ENCODE results near the gene SRM.
"Not testable (repeated sequence)": the region's sequence is repeated elsewhere in the genome, so short reads cannot be mapped to it uniquely, and the experiment has no call there.

Gene SRM

GRCh38 chr1:11063937-11064537 is 4.2 kb upstream of the SRM start:
- FAIRE-seq: not testable (repeated sequence)

DNA sequence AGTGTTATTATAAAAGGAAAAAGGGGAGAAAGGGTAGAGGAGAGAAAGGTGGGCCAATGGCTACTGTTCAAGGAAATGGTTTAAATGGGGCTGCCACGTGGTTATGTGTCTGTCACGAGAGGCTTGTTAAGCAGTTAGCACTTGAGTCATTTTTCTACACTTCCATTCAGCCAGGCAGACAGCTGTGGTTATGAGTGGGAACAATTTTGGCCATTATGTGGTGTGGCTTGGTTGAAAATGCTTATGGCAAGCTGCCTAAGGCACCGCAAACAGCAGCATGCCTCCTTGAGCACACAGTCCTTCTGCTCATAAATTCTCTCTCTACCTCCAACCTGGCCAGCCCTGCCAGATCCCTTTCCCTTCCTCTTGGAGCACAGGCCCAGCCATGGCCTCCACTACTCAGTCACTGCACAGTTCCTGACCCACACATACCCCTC is 3.2 kb upstream of the SRM start:
- FAIRE-seq: no peak

DNA sequence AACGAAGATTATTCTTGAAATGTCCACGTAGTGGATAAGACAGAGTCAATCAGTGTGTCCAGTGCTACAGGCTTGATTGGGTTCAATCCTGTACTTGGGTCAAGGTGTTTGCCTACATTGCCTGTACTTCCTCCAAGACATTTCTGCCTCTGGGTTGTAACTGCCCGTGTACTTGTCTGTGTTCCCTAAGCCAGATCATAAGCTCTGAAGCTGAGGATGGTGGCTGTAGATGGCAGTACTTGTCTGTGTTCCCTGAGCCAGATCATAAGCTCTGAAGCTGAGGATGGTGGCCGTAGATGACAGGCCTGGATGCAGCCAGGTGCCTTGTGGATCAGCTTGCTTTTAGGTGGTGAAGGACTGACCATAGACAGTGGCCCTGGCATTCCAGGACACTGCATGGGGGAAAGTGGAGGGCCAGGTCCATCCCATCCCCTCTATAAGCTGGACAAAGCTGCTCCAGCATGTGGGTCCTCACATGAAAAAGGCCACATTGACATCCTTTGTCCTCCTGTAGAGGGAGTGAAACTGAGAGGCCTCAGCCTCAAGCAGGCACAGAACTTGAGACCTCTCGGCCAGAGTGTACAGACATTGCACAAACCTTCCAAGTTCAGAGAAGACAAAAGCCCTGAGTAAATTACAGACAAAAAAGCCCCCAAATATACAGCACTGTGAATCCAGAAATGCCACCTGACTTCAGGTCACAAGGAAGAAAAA is 2.0 kb upstream of the SRM start:
- no peak for FAIRE-seq

- FAIRE-seq: no peak
These were observed 457 bp downstream of the SRM start for GRCh38 chr1:11059155-11059967.

- no peak for FAIRE-seq
These were observed 1.1 kb downstream of the SRM start for GRCh38 chr1:11058595-11059154.

DNA sequence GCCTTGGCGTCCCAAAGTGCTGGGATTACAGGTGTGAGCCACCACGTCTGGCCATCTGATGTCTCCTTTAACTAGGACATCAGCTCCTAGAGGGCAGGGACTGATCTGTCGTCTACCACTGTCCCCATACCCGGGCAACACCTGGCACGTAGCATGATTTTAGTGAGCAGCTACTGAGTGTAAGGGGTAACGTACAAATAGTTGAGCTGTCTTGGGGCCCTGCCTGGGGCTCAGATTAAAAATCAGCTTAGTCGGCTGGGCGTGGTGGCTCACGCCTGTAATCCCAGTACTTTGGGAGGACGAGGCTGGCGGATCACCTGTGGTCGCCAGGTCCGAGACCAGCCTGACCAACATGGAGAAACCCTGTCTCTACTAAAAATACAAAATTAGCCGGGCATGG is 1.8 kb downstream of the SRM start:
- FAIRE-seq: no peak

DNA sequence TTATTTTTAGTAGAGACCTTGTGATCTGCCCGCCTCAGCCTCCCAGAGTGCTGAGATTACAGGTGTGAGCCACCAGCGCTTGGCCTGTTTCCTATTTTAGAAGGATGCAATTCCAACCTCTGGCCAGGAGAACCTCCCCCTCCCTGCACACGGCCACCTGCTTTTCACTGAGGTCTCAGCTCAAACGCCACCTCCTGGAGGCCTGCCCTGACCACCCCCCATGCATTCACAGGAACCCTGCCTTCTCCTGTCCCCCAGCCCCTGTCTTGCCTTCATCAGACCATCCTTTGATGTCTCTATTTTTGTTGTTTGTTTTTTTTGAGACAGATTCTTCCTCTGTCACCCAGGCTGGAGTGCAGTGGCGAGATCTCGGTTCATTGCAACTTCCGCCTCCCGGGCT is 2.3 kb downstream of the SRM start:
- no peak for FAIRE-seq

- FAIRE-seq: no peak
These were observed 3.3 kb downstream of the SRM start for GRCh38 chr1:11056504-11056903.

DNA sequence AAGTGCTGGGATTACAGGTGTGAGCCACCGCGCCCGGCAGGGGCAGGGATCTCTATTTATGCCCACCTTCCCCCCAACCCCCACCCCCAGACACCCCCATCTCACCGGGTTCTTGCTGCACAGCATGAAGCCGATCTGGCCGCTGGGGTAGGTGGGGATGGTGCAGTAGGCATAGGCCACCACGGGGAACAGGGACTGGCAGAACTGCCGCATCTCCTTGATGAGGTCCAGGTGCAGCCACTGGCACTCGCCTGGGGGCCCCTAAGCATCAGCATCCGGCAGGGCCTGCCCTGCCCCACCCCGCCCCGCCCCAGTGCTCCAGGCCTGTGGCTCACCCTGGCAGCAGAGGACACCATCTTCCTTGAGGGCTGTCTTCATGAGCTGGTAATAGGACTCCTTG is 4.1 kb downstream of the SRM start:
- FAIRE-seq: no peak

- FAIRE-seq: no peak
These were observed 5.2 kb downstream of the SRM start for GRCh38 chr1:11054666-11055065.

- FAIRE-seq: no peak
These were observed 5.6 kb downstream of the SRM start for GRCh38 chr1:11054181-11054580.

- no peak for FAIRE-seq
These were observed 6.1 kb downstream of the SRM start for GRCh38 chr1:11053758-11054137.

DNA sequence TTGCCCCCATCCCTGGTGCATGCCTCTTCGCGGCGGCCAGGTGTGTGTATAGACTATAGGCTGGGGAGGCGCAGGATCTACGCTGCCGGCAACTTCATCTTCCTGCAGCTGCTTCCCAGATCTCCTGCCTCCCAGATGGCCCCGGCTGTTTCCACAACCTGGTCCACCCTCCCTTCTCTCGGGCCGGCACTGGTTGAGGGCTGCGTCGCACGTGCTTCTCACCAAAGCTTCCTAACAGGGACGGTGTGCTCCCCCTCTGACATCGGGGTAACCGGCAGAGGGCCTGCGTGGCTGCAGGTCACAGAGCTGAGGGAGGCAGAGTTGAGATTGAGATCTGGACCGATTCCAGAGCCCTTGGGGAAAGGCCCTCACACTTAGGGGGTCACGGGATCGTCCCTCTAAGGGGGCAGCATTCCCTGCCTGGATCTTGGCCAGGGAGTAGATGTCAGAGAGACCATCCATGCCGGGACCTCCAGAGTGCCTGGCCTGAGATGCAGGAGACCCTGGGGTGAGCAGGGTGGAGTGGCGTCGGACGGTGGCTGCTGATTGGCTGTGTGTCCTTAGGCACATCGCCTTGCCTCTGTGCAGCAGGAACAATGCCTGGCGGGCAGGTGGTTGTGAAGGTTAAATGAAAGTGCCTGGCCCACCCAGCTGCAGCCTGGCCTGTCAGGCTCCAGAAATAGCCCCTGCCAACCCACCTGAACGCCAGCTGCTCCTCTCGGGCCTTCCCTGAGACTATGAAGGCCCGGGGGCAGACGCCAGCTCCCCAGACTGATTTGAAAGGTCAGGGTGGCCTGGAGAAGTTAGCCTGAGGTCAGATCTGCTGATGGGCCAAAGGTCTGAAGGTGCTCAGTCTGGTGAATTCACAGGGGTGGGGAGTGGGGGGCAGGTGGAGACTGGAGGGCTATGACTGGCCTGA is 6.7 kb downstream of the SRM start:
- no peak for FAIRE-seq

GRCh38 chr1:11051781-11052511 is 7.9 kb downstream of the SRM start:
- FAIRE-seq: no peak

- not testable (repeated sequence) for FAIRE-seq
These were observed 8.7 kb downstream of the SRM start for GRCh38 chr1:11051121-11051520.

DNA sequence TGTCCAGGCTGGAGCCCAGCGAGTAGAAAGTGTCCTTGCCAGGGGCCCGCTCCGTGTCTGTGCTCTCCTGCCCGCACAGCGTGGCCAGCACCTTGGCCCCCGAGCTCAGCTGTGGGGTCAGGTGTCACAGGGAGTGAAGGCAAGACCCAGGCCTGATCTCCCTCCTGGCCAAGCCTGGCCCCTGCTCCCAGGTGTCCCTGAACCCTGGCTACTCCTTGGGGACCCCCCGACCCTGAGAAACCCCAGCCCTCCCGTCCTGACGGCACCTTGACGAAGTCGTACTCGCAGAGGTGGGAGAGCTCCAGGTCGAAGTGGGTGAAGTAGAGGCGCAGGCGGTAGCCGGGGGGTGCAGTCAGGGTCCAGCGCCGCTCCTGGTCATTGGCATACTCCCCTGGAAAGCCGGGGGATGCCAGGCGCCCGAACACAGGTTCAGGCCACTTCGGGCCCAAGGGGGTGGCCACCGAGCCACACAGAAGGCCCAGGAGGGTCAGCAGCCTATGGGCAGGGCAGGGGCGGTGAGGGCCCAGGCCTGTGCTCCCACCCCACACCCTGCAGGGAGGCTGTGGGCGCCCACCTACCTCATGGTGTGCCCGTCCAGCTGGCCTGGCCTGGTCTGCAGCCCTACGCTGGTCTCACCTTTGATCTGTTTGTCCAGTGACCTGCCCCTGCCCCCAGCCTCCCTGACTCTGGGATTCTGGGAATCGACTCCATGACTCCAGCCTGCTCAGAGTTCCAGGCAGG is 13.0 kb downstream of the SRM start, which contains the start of gene MASP2:
MASP2 (minus strand) TSS at position 615 of the 741 bp plus-strand sequence; CDS start at position 583, 32 bp downstream.
- no peak for FAIRE-seq

GRCh38 chr1:11046270-11046566 is 13.6 kb downstream of the SRM start:
- FAIRE-seq: no peak

DNA sequence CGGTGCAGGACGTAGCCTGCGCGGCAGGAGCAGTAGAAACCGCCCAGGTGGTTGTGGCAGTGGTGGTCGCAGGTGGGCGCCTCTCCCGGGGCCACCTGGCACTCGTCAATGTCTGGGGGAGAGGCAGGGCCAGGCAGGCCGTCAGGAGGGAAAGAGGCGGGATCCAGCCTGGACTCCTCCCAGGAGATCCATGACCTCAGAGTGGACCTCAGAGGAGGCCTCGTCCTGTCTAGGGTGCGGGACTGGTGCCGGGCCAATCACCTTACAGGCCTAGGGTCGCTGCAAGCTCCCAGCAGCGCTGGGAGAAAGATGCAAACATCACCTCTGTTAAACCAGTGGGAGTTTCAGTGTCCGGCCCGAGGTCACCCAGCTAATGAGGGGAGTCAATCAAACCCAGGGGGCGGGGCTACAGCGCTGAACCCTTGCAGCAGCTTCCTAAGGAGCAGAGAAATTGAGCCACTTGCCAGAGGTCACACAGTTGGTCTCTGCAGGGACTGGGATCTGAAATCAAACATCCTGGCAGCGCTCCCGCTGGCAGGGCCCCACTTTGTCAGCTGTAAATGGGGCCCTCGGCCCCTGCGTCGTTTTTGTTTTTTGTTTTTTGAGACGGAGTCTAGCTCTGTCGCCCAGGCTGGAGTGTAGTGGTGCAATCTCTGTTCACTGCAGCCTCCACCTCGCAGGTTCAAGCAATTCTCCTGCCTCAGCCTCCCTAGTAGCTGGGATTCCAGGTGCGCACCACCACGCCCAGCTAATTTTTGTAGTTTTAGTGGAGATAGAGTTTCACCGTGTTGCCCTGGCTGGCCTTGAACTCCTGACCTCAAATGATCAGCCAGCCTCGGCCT is 14.2 kb downstream of the SRM start:
- no peak for FAIRE-seq

DNA sequence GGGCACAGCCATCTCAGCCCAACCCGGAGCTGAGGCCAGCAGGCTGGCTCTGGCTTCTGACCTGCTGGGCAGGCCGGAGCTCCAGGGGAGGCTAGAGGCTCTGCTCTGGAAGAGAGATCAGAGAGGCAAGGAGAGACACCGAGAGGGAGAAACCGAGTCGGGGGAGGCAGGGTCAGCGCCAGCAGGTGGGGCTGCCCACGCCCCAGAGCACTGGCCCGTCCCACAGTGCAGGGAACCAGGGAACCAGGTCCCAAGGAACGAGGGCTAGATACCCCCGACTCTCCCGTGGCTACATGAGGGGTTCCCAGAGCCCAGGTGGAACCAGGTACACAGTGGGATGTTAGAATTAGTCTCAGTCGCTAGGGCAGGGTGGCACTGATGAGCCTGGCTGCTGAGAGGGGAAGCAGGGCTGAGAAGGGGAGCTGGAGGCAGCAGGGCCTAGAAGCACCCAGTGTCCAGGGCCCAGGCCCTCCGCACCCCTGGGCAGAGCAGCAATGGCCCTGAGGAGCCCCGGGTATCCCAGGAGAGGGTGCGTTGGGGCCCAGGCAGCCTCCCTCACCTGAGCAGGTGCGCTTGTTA is 14.9 kb downstream of the SRM start:
- FAIRE-seq: no peak

All from G401.6 (cell line).